ENCODE measurements around the gene ZNF555. TPM values are rescaled to one million over a fixed set of nuclear protein-coding genes. Genes with fewer than 3 reads are reported as not detected.

Gene ZNF555
- total and polyA plus RNA-seq, 2 of the 13 experiments (the other 11 are each of a cell fraction or from before 2014, with no cell fraction given) = 5.0 to 8.0 TPM

- POLR2A ChIA-PET = no interaction called here
- 99% methylated on average over 12 of the region's 23 CpGs for WGBS (ENCODE audit: low lambda C conversion rate)
- Histone ChIP-seq H3K79me2 (ENCODE audit: insufficient read depth, low read length) (no peaks in the 10 kb centered on the region), H3K4me3 (replicated peaks in 1 of 3; ENCODE audit: insufficient read depth in 1 of 3, low read depth in 2 of 3, low read length in 3 of 3) (no peak overlapping the region), H3K4me1 (ENCODE audit: insufficient read depth, low read length) (no peaks in the 10 kb centered on the region), H3K36me3 (replicated peaks in 1 of 2; ENCODE audit: control insufficient read depth in 1 of 2, insufficient read depth in 2 of 2, low read length in 2 of 2) (peaks cover 28 to 76% of the 10 kb centered on the region in 2 experiments; a peak in 4 of 5 replicates), H3K9me3 (ENCODE audit: low read length) (no peaks in the 10 kb centered on the region), H3K4me2 (ENCODE audit: low read depth, low read length) (no peak overlapping the region), H2AFZ (ENCODE audit: low read length) (no peak overlapping the region), H4K20me1 (ENCODE audit: insufficient read depth, low read length) (no peaks in the 10 kb centered on the region), H3K9ac (ENCODE audit: insufficient read depth, low read depth, low read length) (no peak overlapping the region), H3K27ac (ENCODE audit: extremely low read length, insufficient read depth, low read length) (no peak overlapping the region), H3K27me3 (ENCODE audit: control insufficient read depth in 1 of 2, insufficient read depth in 2 of 2, low read length in 2 of 2) (no peaks in the 10 kb centered on the region)
- ATAC-seq = no peak
- DNase-seq (ENCODE audit: low spot score) = no peak
- FAIRE-seq = no peak
- CTCF ChIA-PET (ENCODE audit: low intra/inter-chr PET ratio, low total read pairs) = no interaction called here
- intact Hi-C loops (cut with micrococcal nuclease; ENCODE audit: unreplicated experiment) (no loop called here), in situ Hi-C loops (cut with HindIII; ENCODE audit: extremely low pct_ligation_motif_present, low pct_unique_long_range_greater_than_20kb) (no loop called here)
- TF ChIP-seq RFX5 (IDR thresholded peaks at IDR 0.05; ENCODE audit: low read depth, low read length) (no peak), ZNF263 (CRISPR knock-in tag; IDR thresholded peaks at IDR 0.05) (peak; percentile 21; the same call in 1 of the 2 replicates), MAFF (IDR thresholded peaks at IDR 0.05; ENCODE audit: low read depth, low read length) (no peak), DZIP1 (CRISPR knock-in tag; IDR thresholded peaks at IDR 0.05) (no peak), ZNF558 (CRISPR knock-in tag; IDR thresholded peaks at IDR 0.05; ENCODE audit: borderline replicate concordance) (no peak), AGO2 (optimal IDR thresholded peaks at IDR 0.05; ENCODE audit: low read depth, low read length) (peak; percentile 50), ZC3H4 (CRISPR knock-in tag; IDR thresholded peaks at IDR 0.05; ENCODE audit: borderline replicate concordance) (no peak), ZBTB2 (CRISPR knock-in tag; IDR thresholded peaks at IDR 0.05; ENCODE audit: low read depth) (no peak), RCOR2 (CRISPR knock-in tag; IDR thresholded peaks at IDR 0.05) (no peak)
- no TSS peak for BruUV-seq (replicated peaks)
Observed at GRCh38 chr19:2796659-2797266, 44.5 kb upstream of the ZNF555 start.
